ENCODE measurements around the gene PPT1.

- TF ChIP-seq, protein P1, sequence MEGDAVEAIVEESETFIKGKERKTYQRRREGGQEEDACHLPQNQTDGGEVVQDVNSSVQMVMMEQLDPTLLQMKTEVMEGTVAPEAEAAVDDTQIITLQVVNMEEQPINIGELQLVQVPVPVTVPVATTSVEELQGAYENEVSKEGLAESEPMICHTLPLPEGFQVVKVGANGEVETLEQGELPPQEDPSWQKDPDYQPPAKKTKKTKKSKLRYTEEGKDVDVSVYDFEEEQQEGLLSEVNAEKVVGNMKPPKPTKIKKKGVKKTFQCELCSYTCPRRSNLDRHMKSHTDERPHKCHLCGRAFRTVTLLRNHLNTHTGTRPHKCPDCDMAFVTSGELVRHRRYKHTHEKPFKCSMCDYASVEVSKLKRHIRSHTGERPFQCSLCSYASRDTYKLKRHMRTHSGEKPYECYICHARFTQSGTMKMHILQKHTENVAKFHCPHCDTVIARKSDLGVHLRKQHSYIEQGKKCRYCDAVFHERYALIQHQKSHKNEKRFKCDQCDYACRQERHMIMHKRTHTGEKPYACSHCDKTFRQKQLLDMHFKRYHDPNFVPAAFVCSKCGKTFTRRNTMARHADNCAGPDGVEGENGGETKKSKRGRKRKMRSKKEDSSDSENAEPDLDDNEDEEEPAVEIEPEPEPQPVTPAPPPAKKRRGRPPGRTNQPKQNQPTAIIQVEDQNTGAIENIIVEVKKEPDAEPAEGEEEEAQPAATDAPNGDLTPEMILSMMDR (conservative IDR thresholded peaks at IDR 0.05; ENCODE audit: low read length): no peak
- TF ChIP-seq EZH2phosphoT487 (IDR thresholded peaks at IDR 0.05; ENCODE audit: borderline replicate concordance): no peak
Measured at GRCh38 chr1:40058453-40059337, 38.4 kb downstream of the PPT1 start.

Data from Loucy (cell line).